MM.1S (cell line): ENCODE measurements around the gene PARPBP.

Experiments
- DNase-seq: peaks from one replicate; pipeline ENCODE4 v3.0.0-alpha.2; 2015
- H2AFZ ChIP-seq: fragments of 300-600 bp; sonication (generic); 2 replicates; pipeline ENCODE4 v1.6.0; 2016; ENCODE audit warnings: antibody characterized with exemption, low read length
- H3F3A ChIP-seq: fragments of 300-600 bp; sonication (generic); 2 replicates; pipeline ENCODE4 v1.6.1; 2016; ENCODE audit warnings: mild to moderate bottlenecking, antibody characterized with exemption, low read length, moderate library complexity, mixed read lengths; ENCODE audit not compliant: insufficient read depth
- H3K27ac ChIP-seq: fragments of 300-600 bp; sonication (generic); 2 replicates; pipeline ENCODE4 v1.5.1; 2016; ENCODE audit warnings: mild to moderate bottlenecking, low read length
- H3K27me3 ChIP-seq: fragments of 300-600 bp; sonication (generic); replicated peaks from 2 replicates; pipeline ENCODE4 v1.6.0; 2016; ENCODE audit warnings: low read length; ENCODE audit not compliant: insufficient read depth
- H3K36me3 ChIP-seq: fragments of 300-600 bp; sonication (generic); replicated peaks from 2 replicates; pipeline ENCODE4 v1.6.1; 2016; ENCODE audit warnings: mild to moderate bottlenecking, low read length, mixed read lengths; ENCODE audit not compliant: insufficient read depth
- H3K4me1 ChIP-seq: fragments of 300-600 bp; sonication (generic); 2 replicates; pipeline ENCODE4 v1.6.1; 2016; ENCODE audit warnings: low read length, mixed read lengths
- H3K4me2 ChIP-seq: fragments of 300-600 bp; sonication (generic); 2 replicates; pipeline ENCODE4 v1.6.0; 2016; ENCODE audit warnings: low read depth, low read length
- H3K4me3 ChIP-seq: fragments of 300-600 bp; sonication (generic); 2 replicates; pipeline ENCODE4 v1.5.1; 2016; ENCODE audit warnings: low read length, mixed read lengths
- H3K79me2 ChIP-seq: fragments of 300-600 bp; sonication (generic); 2 replicates; pipeline ENCODE4 v1.6.1; 2016; ENCODE audit warnings: mixed run types, low read length, mixed read lengths
- H3K9ac ChIP-seq: fragments of 300-600 bp; sonication (generic); 2 replicates; pipeline ENCODE4 v1.6.1; 2016; ENCODE audit warnings: low read length, mixed read lengths
- H3K9me2 ChIP-seq: fragments of 300-600 bp; sonication (generic); replicated peaks from 2 replicates; pipeline ENCODE4 v1.6.1; 2016; ENCODE audit warnings: mild to moderate bottlenecking, low read length, mixed read lengths; ENCODE audit not compliant: insufficient read depth
- H3K9me3 ChIP-seq: fragments of 300-600 bp; sonication (generic); replicated peaks from 2 replicates; pipeline ENCODE4 v1.6.1; 2016; ENCODE audit warnings: mild to moderate bottlenecking, low read length, mixed read lengths; ENCODE audit not compliant: insufficient read depth
- H4K20me1 ChIP-seq: fragments of 300-600 bp; sonication (generic); 2 replicates; pipeline ENCODE4 v1.6.1; 2016; ENCODE audit warnings: mild to moderate bottlenecking, low read length, moderate library complexity, mixed read lengths; ENCODE audit not compliant: insufficient read depth
- CTCF ChIP-seq: fragments of 300-600 bp; sonication (generic); IDR thresholded peaks from 2 replicates; pipeline ENCODE4 v1.5.1; 2016; ENCODE audit warnings: antibody characterized with exemption, low read length, mixed read lengths
- EZH2 ChIP-seq: fragments of 300-600 bp; sonication (generic); optimal IDR thresholded peaks from 2 replicates; pipeline ENCODE3; 2017; ENCODE audit warnings: low read depth, mild to moderate bottlenecking, antibody characterized with exemption, low read length, mixed read lengths
- EZH2phosphoT487 ChIP-seq: fragments of 300-600 bp; sonication (generic); IDR thresholded peaks from 2 replicates; pipeline ENCODE4 v1.6.1; 2018; ENCODE audit warnings: antibody characterized with exemption, low read length

PARPBP gene

GRCh38 chr12:102106905-102107304, 13.1 kb upstream of the PARPBP start:
- no peaks in the 10 kb centered on the region for H4K20me1 ChIP-seq
- H3K4me3 ChIP-seq = no peak overlapping the region
- H3K79me2 ChIP-seq = no peaks in the 10 kb centered on the region
- DNase-seq = no peak
- no peak overlapping the region for H3K27ac ChIP-seq
- no peaks in the 10 kb centered on the region for H3K27me3 ChIP-seq
- H2AFZ ChIP-seq = no peak overlapping the region
- no peak overlapping the region for H3K9ac ChIP-seq
- TF ChIP-seq EZH2phosphoT487 (no peak), CTCF (no peak), EZH2 (no peak)
- peaks cover 34% of the 10 kb centered on the region for H3K36me3 ChIP-seq
- H3K9me2 ChIP-seq = no peaks in the 10 kb centered on the region
- no peaks in the 10 kb centered on the region for H3F3A ChIP-seq
- H3K4me2 ChIP-seq = no peak overlapping the region
- H3K9me3 ChIP-seq = no peaks in the 10 kb centered on the region
- no peaks in the 10 kb centered on the region for H3K4me1 ChIP-seq

- H3K36me3 ChIP-seq = peaks cover 34% of the 10 kb centered on the region
- no peak overlapping the region for H2AFZ ChIP-seq
- H3K79me2 ChIP-seq = no peaks in the 10 kb centered on the region
- no peak overlapping the region for H3K27ac ChIP-seq
- H3K9ac ChIP-seq = no peak overlapping the region
- H3K4me3 ChIP-seq = no peak overlapping the region
- H3F3A ChIP-seq = no peaks in the 10 kb centered on the region
- H3K9me2 ChIP-seq = no peaks in the 10 kb centered on the region
- no peaks in the 10 kb centered on the region for H3K4me1 ChIP-seq
- no peaks in the 10 kb centered on the region for H3K27me3 ChIP-seq
- DNase-seq = no peak
- TF ChIP-seq CTCF (no peak), EZH2 (no peak), EZH2phosphoT487 (no peak)
- no peak overlapping the region for H3K4me2 ChIP-seq
- no peaks in the 10 kb centered on the region for H3K9me3 ChIP-seq
- H4K20me1 ChIP-seq = no peaks in the 10 kb centered on the region
These were observed 12.0 kb upstream of the PARPBP start for GRCh38 chr12:102107970-102108369.

DNA sequence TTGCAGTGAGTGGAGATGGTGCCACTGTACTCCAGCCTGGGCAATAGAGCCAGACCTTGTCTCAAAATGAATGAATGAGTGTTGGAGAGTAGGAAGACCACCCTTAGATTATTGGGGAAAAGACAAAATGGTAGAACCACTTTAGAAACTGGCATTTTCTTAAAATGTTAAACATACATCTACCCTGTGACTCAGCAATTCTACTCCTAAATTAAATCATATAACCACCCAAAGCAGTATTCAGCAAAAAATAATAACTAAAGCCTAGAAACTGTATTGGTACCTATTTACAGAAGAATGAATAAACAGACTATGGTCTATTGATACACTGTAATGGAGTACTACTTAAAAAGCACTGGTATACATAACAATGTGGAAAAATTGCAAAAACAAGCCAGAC, 9.2 kb upstream of the PARPBP start:
- Histone ChIP-seq H3K79me2 (no peaks in the 10 kb centered on the region), H3K27me3 (no peaks in the 10 kb centered on the region), H3K9me3 (no peaks in the 10 kb centered on the region), H3K4me2 (no peak overlapping the region), H3K9ac (no peak overlapping the region), H3K4me3 (no peak overlapping the region), H2AFZ (no peak overlapping the region), H3K4me1 (no peaks in the 10 kb centered on the region), H3K36me3 (peaks cover 29% of the 10 kb centered on the region), H4K20me1 (no peaks in the 10 kb centered on the region), H3K27ac (no peak overlapping the region), H3F3A (no peaks in the 10 kb centered on the region), H3K9me2 (no peaks in the 10 kb centered on the region)
- no peak for TF ChIP-seq EZH2
- no peak for TF ChIP-seq CTCF
- no peak for TF ChIP-seq EZH2phosphoT487
- no peak for DNase-seq
